Measurements from ENCODE around the gene GNPTAB. TPM values are rescaled to one million over a fixed set of nuclear protein-coding genes. Genes with fewer than 3 reads are reported as not detected.

The GNPTAB gene
- total RNA-seq, 2 experiments from 2014 or later: 19.6 to 20.2 TPM

DNA sequence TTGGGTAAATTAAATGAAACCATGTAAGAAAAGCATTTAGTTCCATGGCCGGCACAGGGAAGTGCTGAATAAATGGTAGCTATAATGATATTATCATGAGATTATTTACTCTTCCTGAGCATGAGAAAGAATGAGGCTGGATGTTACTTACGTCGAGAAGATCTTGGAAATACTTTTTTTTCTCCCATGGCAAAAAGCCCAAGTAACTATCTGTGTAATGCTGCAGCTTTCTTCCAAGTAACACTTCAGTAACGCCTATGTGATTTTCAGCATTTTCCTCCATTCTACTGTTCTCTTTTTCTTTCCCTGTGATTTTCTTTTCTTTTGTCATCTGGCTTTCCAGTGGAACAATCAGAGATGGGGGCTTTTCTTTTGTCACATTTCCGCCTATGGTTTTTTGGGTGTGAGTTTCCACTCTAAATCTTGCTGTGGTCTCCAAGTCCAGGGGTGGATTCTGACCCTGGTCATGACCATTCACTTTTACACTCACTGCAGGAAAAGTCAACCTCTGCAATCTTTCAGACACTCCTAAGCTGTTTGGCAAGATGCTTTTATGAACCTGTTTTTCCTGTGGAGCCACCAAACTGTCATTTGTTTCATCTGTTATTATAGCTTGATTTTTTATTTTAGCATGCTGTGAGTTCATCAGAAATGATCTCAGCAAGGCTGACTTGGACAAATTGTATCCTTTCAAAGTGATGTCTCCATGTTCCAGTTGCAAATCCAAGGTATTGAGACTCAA lies 66.5 kb downstream of the GNPTAB start:
- intact Hi-C loops (cut with micrococcal nuclease): no loop called here
- CTCF ChIA-PET: interaction anchor here (1.8 kb wide), 1 partner anchor 67 kb away, joined by 7 read pairs; the partner anchor contains the start of gene GNPTAB
- no peaks in the 10 kb centered on the region for H3K36me3 Mint-ChIP-seq

DNA sequence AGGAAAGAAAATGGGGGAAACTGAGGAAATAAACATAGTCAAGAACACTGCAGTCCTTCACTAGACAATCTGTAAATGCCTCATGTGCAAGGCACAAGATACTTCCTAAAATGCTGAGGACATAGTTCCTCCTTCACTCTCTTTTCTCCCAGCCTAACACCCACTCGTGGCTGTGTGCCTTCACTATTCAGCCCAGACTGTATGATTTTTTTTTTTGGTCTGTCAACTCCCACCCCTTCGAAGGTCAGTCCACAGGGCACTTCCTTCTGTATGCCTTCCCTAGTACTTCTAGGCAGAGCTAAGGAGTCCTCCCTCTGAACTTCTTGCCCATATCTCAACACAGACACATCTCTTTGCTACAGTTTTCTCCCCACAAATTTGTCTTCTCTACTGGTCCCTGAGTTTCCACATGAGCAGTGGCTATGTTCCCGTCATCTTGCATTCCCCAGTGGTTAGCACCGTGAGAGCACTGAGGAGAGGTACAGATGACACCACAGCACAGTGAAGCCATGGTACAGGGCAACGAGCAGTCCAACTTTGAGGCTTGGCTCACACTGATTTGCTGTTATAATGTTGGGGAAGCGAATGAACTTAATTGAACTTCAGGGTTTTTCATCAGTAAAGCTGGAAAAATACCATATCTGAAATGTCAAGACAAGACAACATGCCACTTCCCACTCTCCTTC lies 67.4 kb downstream of the GNPTAB start:
- no peaks in the 10 kb centered on the region for H3K4me1 Mint-ChIP-seq (ENCODE audit: low read depth)
- no peak overlapping the region for H3K27ac Mint-ChIP-seq
- ChIA-PET CTCF (interaction anchor here (1.8 kb wide), 1 partner anchor 67 kb away, joined by 7 read pairs; the partner anchor contains the start of gene GNPTAB), POLR2A (no interaction called here)
- H3K36me3 Mint-ChIP-seq: peaks cover 2% of the 10 kb centered on the region
- H3K27me3 Mint-ChIP-seq: no peaks in the 10 kb centered on the region
- H3K4me3 Mint-ChIP-seq: no peak overlapping the region
- H3K9me3 Mint-ChIP-seq: no peaks in the 10 kb centered on the region
- intact Hi-C loops (cut with micrococcal nuclease): no loop called here
- no peak for DNase-seq

More for the DNA sequence above, 66.5 kb downstream of the GNPTAB start:
- POLR2A ChIA-PET: no interaction called here
- H3K4me1 Mint-ChIP-seq (ENCODE audit: low read depth): no peaks in the 10 kb centered on the region
- no peak for DNase-seq
- no peak overlapping the region for H3K4me3 Mint-ChIP-seq
- H3K27ac Mint-ChIP-seq: no peak overlapping the region
- no peaks in the 10 kb centered on the region for H3K27me3 Mint-ChIP-seq
- no peaks in the 10 kb centered on the region for H3K9me3 Mint-ChIP-seq

DNA sequence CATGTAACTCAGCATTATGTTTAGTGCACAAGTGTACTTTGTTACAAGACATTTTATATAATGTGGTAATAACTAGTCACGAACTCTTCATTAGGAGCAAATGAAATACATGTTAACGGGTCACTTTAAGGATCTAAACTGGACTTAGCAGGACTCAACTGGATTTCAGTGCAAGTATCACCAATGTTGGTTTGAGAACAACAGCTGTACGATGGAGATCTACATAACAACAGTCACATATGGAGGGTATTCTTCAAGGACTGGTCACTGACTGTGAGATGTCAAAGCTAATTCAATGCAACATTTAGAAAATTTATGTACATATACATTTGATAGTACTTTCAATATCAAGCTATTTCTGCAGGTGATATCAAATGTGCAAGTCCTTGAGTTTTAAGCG lies 69.0 kb downstream of the GNPTAB start:
- Mint-ChIP-seq H3K4me1 (ENCODE audit: low read depth) (no peaks in the 10 kb centered on the region), H3K36me3 (peaks cover 5% of the 10 kb centered on the region), H3K27me3 (no peaks in the 10 kb centered on the region), H3K27ac (no peak overlapping the region), H3K9me3 (no peaks in the 10 kb centered on the region), H3K4me3 (no peak overlapping the region)
- ChIA-PET POLR2A (no interaction called here), CTCF (interaction anchor here (0.5 to 1.2 kb wide), 3 partner anchors 48 to 438 kb away, joined by 3 to 4 read pairs (median 4); no protein-coding TSS in a partner anchor)
- no peak for DNase-seq
- intact Hi-C loops (cut with micrococcal nuclease): no loop called here

DNA sequence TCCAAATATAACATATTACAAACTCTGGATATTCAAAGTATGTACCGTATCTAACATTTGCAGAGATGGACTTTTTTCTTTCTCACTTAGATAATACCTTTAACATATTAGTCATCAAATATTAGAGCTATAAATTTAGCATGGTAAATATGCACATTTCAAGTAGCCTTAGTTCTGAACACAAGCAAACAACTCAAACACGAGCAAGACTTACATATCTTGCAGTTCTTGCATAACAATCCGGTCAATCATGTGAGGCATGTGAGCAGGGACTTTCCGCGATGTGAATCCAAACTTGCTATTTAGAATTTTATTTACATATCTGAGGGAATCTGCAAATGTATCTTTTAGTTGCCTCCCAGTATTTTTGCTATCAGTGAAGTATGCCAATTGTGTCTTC lies 69.4 kb downstream of the GNPTAB start:
- Mint-ChIP-seq H3K27ac (no peak overlapping the region), H3K27me3 (no peaks in the 10 kb centered on the region), H3K4me3 (no peak overlapping the region), H3K36me3 (peaks cover 6% of the 10 kb centered on the region), H3K9me3 (no peaks in the 10 kb centered on the region), H3K4me1 (ENCODE audit: low read depth) (no peaks in the 10 kb centered on the region)
- ChIA-PET POLR2A (no interaction called here), CTCF (interaction anchor here (0.5 to 2.6 kb wide), 5 partner anchors 18 to 438 kb away, joined by 3 to 23 read pairs (median 4); no protein-coding TSS in a partner anchor)
- no peak for DNase-seq
- intact Hi-C loops (cut with micrococcal nuclease): no loop called here

DNA sequence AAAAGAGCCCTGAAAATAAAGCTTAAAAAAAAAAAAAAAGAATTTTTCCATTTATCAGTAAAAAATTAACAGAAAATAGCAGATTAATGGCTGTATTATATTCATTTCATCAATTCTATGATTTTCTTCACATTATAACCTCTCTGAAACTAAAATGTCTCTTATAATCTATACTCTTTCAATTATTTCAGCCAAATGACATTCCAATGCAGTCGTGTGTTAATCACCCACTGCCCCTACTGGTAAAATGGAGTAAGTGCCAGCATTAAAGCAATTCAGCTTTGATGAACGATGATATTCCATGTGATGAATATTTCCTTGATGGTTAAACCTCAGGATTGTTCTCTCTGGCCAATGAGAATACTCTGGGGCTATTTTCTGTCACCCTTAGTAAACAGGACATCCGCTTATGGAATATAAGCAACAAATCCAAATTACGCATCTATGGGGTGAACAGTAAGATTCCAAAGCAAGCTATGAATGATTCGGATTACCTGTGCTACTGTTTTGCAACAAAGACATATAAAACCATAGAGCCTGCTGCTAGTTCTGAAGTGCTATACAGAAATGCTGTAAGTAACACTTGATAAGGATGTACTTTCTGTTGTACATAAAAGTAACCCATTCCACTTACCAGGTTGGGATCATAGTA lies 71.2 kb downstream of the GNPTAB start:
- Mint-ChIP-seq H3K27me3 (no peaks in the 10 kb centered on the region), H3K4me1 (ENCODE audit: low read depth) (no peaks in the 10 kb centered on the region), H3K9me3 (no peaks in the 10 kb centered on the region), H3K27ac (no peak overlapping the region), H3K36me3 (peaks cover 6% of the 10 kb centered on the region), H3K4me3 (no peak overlapping the region)
- no peak for DNase-seq
- CTCF ChIA-PET: interaction anchor here (0.6 to 2.6 kb wide), 22 partner anchors 9 to 394 kb away, joined by 3 to 23 read pairs (median 4); partner anchors contain the start of gene ARL1
- POLR2A ChIA-PET: no interaction called here
- intact Hi-C loops (cut with micrococcal nuclease): loop anchor here (1.0 to 10.0 kb wide), 4 partner anchors 89 to 345 kb away; no protein-coding TSS in a partner anchor

DNA sequence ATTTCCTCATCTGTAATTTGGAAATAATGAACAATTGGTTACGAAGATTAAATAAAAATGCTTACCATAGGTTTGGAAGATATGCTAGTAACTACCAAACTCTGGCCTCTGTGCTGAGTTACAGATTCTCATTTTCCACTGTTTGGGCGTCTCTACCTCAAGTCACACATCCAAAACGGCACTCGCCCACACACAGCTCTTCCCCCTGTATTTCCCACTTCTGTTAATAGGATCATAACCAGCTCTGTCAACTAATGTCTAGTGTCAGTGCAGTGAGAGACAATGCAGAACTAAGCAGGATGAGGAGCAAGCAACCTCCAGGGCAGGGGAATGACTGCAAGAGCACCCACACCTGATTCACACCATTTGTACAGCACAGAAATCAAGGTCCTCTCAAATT lies 80.6 kb downstream of the GNPTAB start:
- CTCF ChIA-PET: no interaction called here

DNA sequence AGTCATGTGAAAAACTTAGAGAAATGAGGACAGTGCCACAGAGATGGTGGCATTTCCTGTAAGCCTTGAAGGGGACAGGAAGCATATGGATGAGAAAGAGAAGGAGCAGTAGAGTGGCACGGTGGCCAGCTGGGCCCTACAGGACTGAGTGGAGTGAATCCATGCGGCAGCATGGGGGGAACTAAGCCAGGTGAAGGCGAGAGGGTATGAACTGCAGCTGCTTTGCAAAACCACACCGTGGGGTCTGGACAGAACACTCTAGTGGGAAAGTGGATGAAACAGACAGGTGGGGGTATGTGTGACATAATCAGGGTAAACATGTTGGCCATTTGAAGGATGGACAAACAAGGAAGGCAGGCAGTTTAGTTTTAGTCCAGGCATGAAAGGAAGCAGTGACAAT lies 81.1 kb downstream of the GNPTAB start:
- no peak for DNase-seq
- Mint-ChIP-seq H3K4me3 (no peak overlapping the region), H3K4me1 (ENCODE audit: low read depth) (no peaks in the 10 kb centered on the region), H3K36me3 (peaks cover 17% of the 10 kb centered on the region), H3K9me3 (no peaks in the 10 kb centered on the region), H3K27ac (no peak overlapping the region), H3K27me3 (no peaks in the 10 kb centered on the region)
- ChIA-PET POLR2A (no interaction called here), CTCF (no interaction called here)
- intact Hi-C loops (cut with micrococcal nuclease): loop anchor here (10.0 kb wide), 1 partner anchor 175 kb away; no protein-coding TSS in a partner anchor

More for the DNA sequence above, 80.6 kb downstream of the GNPTAB start:
- Mint-ChIP-seq H3K27me3 (no peaks in the 10 kb centered on the region), H3K4me1 (ENCODE audit: low read depth) (no peaks in the 10 kb centered on the region), H3K36me3 (peaks cover 17% of the 10 kb centered on the region), H3K4me3 (no peak overlapping the region), H3K9me3 (no peaks in the 10 kb centered on the region), H3K27ac (no peak overlapping the region)
- intact Hi-C loops (cut with micrococcal nuclease): loop anchor here (10.0 kb wide), 1 partner anchor 175 kb away; no protein-coding TSS in a partner anchor
- POLR2A ChIA-PET: no interaction called here
- no peak for DNase-seq

DNA sequence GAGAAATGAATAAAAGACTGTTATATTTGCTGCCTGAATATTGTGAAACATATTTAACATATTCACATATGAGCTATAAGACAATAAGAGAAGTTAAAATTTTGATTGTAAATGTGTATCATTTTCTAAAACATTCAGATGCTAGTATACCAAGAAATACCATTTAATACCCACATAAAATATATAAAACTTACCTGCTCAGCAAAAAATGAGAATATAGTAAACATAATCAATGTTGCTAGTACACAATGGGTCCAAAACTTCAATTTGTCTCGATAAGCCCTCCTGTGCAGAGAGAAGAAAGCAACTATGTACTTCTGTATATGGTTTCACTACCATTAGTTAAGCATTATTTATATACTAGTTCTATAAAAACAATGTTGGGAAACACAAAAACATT lies 81.9 kb downstream of the GNPTAB start:
- H3K27me3 Mint-ChIP-seq: no peaks in the 10 kb centered on the region
- POLR2A ChIA-PET: no interaction called here
- H3K4me1 Mint-ChIP-seq (ENCODE audit: low read depth): no peaks in the 10 kb centered on the region

DNA sequence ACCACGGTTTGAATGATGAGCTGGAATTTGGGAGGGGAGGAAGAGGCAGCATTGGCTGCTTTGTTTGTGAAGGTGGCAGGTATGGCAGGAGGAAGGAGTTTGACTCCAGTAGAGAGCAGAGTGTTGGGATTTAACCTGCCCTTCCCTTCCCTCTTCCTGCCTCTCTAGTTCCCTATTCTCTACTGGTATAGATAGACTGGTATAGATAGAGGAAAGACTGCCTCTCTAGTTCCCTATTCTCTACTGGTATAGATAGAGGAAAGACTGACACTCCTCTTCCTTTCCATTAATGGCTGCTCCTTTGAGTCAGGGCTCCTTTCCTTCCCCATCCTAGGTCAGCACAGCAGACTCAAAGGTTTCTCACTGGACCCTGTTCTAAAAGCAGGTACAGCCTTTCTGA lies 83.1 kb downstream of the GNPTAB start:
- POLR2A ChIA-PET: no interaction called here
- CTCF ChIA-PET: interaction anchor here (1.8 to 2.1 kb wide), 2 partner anchors 12 to 92 kb away, joined by 5 to 7 read pairs; no protein-coding TSS in a partner anchor
- H3K27me3 Mint-ChIP-seq: no peaks in the 10 kb centered on the region
- peaks cover 15% of the 10 kb centered on the region for H3K36me3 Mint-ChIP-seq
- no peaks in the 10 kb centered on the region for H3K4me1 Mint-ChIP-seq (ENCODE audit: low read depth)
- intact Hi-C loops (cut with micrococcal nuclease): no loop called here
- H3K4me3 Mint-ChIP-seq: no peak overlapping the region
- DNase-seq: no peak
- no peak overlapping the region for H3K27ac Mint-ChIP-seq
- no peaks in the 10 kb centered on the region for H3K9me3 Mint-ChIP-seq

More for the DNA sequence above, 81.9 kb downstream of the GNPTAB start:
- CTCF ChIA-PET: interaction anchor here (0.6 to 1.0 kb wide), 3 partner anchors 11 to 87 kb away, joined by 3 to 4 read pairs (median 4); no protein-coding TSS in a partner anchor
- intact Hi-C loops (cut with micrococcal nuclease): no loop called here
- H3K9me3 Mint-ChIP-seq: no peaks in the 10 kb centered on the region
- H3K27ac Mint-ChIP-seq: no peak overlapping the region
- no peak for DNase-seq
- H3K4me3 Mint-ChIP-seq: no peak overlapping the region
- H3K36me3 Mint-ChIP-seq: peaks cover 17% of the 10 kb centered on the region

DNA sequence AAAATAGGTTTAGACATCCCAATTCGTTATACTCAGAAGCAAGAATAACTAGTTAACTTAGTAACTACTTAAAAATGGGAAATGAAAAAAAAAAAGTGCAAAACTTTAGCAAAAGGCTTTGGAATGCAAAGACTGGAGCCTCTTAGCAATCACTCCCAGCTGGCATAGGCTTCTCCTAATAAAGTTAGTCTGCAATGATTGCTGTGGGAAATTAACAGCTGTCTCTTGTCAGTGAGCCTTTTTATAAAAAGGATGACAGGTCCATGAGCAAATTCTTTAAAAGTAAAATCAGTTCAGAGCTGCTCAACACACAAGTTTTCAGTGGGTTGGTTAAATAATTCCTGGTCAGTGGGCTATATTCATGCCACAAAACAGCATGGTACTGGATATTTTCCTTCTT lies 84.1 kb downstream of the GNPTAB start:
- no peaks in the 10 kb centered on the region for H3K9me3 Mint-ChIP-seq
- no peaks in the 10 kb centered on the region for H3K4me1 Mint-ChIP-seq (ENCODE audit: low read depth)
- DNase-seq: no peak
- CTCF ChIA-PET: interaction anchor here (1.5 to 2.1 kb wide), 3 partner anchors 13 to 93 kb away, joined by 4 to 7 read pairs (median 5); partner anchors contain the start of gene GNPTAB
- H3K36me3 Mint-ChIP-seq: peaks cover 9% of the 10 kb centered on the region
- no peaks in the 10 kb centered on the region for H3K27me3 Mint-ChIP-seq
- no peak overlapping the region for H3K27ac Mint-ChIP-seq
- POLR2A ChIA-PET: no interaction called here
- intact Hi-C loops (cut with micrococcal nuclease): no loop called here
- H3K4me3 Mint-ChIP-seq: no peak overlapping the region

DNA sequence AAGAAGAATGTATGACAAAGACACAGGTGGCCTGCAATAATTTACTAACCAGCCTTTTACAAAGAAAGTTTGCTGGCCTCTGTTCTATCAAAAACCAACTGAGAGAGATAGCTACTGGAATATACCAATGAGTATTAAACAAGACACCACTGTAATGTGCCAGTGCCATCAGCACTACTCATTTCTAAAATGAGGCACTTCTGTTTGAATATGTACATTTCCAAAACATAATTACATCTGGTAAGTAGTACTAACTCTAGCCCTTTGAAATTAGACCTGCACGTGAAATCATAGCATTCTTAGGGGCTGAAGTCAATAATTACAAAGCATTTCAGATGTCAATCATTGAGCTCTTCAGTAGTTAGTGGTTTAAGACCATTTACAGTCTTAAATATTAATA lies 84.6 kb downstream of the GNPTAB start:
- intact Hi-C loops (cut with micrococcal nuclease): no loop called here
- ChIA-PET POLR2A (no interaction called here), CTCF (interaction anchor here (1.5 to 2.1 kb wide), 3 partner anchors 13 to 93 kb away, joined by 4 to 7 read pairs (median 5); partner anchors contain the start of gene GNPTAB)
- no peak overlapping the region for H3K4me3 Mint-ChIP-seq
- no peak for DNase-seq
- H3K27ac Mint-ChIP-seq: no peak overlapping the region
- H3K36me3 Mint-ChIP-seq: peaks cover 9% of the 10 kb centered on the region
- H3K9me3 Mint-ChIP-seq: no peaks in the 10 kb centered on the region
- H3K27me3 Mint-ChIP-seq: no peaks in the 10 kb centered on the region
- no peaks in the 10 kb centered on the region for H3K4me1 Mint-ChIP-seq (ENCODE audit: low read depth)

DNA sequence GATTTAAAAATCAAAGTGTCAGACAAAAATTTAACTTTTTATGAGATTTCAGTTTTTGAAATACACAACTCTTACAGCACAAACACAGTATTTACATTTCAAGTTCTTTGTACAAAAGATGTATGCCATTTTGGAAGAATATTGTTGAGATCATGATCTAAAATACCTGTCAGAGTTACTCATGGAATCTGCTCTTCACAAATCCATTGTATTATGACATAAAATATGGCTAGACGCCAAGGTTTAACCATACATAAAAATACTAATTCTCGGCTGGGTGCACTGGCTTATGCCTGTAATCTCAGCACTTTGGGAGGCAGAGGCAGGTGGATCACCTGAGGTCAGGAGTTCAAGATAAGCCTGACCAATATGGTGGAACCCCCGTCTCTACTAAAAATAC lies 85.3 kb downstream of the GNPTAB start:
- intact Hi-C loops (cut with micrococcal nuclease): no loop called here
- POLR2A ChIA-PET: no interaction called here
- Mint-ChIP-seq H3K27me3 (no peaks in the 10 kb centered on the region), H3K27ac (no peak overlapping the region), H3K36me3 (peaks cover 9% of the 10 kb centered on the region), H3K9me3 (no peaks in the 10 kb centered on the region), H3K4me3 (no peak overlapping the region), H3K4me1 (ENCODE audit: low read depth) (no peaks in the 10 kb centered on the region)
- CTCF ChIA-PET: no interaction called here
- DNase-seq: no peak

All from activated CD4-positive, alpha-beta memory T cell treated with anti-CD3 and anti-CD28 coated beads for 36 hours (primary cell).